Measurements from ENCODE around the gene CC2D1A. TPM values are rescaled to one million over a fixed set of nuclear protein-coding genes. Genes with fewer than 3 reads are reported as not detected.
"Not testable (repeated sequence)": the region's sequence is repeated elsewhere in the genome, so short reads cannot be mapped to it uniquely, and the experiment has no call there.

The CC2D1A gene
- total RNA-seq, 1 experiment from 2014 or later, result 19.7 TPM

DNA sequence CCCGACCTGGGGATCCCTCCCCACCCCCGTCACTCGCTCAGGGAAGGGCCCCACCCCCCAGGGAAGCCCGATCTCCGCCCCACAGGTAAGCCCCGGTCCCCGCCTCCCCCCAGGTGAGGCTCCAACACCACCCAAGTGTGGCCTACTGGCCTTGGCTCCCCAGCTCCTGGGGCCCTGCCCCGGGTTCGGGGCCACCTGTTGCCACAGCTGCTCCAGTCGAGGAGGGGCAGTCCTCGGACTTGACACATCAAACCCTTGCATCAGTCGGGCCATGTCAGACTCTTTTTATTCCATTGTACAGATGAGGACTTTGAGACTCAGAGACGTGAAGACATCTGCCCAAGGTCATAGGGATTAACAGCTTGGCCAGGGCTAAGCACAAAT is 512 bp downstream of the CC2D1A start:
- no peak for DNase-seq (ENCODE audit: low read depth)

DNA sequence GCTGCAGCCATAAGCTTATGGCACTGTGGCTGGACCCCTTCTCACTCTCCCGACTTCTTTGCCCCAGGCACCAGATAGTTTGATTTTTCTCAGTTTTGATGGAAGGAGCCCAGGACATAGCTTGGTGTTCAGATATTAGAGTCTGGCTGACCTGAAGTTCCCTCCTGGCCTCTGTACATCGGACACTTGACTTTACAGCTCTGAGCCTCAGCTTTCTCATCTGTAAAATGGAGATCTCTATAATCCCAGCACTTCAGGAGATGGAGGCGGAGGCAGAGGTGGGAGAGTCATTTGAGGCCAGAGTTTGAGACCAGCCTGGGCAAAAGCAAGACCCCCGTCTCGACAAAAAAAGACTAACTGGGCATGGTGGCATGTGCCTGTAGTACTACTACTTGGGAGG is 909 bp downstream of the CC2D1A start:
- DNase-seq (ENCODE audit: low read depth), result no peak

GRCh38 chr19:13908674-13909073 is 2.7 kb downstream of the CC2D1A start:
- no peak for DNase-seq (ENCODE audit: low read depth)

- no peak for DNase-seq (ENCODE audit: low read depth)
Observed at GRCh38 chr19:13909430-13909829, 3.4 kb downstream of the CC2D1A start.

DNA sequence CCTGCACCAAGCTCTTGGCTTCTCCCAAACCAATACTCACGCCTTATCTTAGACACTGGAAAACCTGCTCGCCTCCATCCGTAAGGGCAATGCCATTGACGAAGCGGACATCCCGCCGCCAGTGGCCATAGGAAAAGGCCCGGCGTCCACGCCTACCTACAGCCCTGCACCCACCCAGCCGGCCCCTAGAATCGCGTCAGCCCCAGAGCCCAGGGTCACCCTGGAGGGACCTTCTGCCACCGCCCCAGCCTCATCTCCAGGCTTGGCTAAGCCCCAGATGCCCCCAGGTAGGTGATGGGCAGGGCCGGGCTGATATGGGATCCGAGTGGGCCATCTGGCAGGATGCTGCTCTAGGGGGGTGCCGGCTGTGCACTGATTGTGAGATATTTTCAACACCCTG is 7.4 kb downstream of the CC2D1A start:
- DNase-seq (ENCODE audit: low read depth), result no peak

DNA sequence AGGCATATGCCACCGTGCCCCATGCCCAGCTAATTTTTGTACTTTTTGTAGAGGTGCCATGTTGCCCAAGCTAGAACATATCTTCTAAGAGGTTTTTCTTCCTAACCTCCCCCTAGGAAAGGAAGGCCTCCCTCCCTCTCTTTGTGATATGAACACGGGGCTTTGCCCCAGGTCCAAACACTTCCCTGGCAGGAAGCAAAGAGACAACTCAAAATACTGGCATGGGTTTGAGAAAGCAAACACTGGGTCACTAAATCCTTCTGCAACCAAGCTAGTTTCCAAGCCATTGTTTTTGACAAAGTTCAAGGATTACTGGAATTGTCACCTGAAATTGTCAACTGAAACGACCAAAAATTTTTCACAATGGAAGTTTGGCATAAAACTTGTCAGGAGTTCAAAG is 8.8 kb downstream of the CC2D1A start:
- no peak for DNase-seq (ENCODE audit: low read depth)

DNA sequence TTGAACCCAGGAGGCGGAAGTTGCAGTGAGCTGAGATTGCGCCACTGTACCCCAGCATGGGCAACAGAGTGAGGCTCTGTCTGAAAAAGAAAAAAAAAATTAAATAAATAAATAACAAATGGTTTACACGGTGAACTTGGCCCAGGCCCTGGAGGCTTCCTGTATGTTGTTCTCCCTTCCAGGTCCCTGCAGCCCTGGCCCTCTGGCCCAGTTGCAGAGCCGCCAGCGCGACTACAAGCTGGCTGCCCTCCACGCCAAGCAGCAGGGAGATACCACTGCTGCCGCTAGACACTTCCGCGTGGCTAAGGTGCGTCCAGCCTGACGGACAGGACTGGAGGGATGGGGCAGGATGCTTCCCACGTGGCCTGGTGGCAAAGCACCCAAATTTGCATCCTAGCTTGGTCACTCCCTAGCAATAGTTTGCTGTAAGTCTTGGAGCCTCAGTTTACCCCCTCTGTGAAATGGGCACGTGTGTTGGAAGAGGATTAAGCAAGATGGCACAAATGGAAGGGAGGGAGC is 11.9 kb downstream of the CC2D1A start:
- DNase-seq (ENCODE audit: low read depth), result no peak

DNA sequence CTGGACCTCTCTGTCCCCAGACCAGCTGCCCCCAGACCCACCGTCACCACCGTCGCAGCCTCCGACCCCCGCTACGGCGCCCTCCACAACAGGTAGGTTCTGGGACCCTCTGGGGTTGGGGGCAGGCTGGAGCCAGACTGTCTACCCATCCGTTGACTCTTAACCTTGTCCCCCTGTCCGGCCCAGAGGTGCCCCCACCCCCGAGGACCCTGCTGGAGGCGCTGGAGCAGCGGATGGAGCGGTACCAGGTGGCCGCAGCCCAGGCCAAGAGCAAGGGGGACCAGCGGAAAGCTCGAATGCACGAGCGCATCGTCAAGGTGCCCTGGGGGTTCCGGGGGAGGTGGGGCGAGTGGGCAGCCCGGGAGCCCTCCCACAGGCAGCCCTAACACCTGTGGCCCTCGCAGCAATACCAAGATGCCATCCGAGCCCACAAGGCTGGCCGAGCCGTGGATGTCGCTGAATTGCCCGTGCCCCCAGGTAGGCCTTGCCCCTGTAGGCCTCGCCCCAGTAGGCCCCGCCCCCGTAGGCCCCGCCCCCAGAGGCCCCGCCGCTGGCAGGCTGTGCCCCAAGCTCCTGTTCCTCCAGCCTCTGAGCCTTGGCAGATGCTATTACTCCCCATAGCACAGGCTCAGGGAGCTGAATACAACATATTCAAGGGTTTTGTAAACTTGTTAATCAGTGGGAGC is 12.9 kb downstream of the CC2D1A start:
- DNase-seq (ENCODE audit: low read depth), result no peak

GRCh38 chr19:13920524-13920923 is 14.5 kb downstream of the CC2D1A start:
- DNase-seq (ENCODE audit: low read depth), result no peak

GRCh38 chr19:13920940-13921747 is 15.1 kb downstream of the CC2D1A start:
- peak; percentile 85 for DNase-seq (ENCODE audit: low read depth)

DNA sequence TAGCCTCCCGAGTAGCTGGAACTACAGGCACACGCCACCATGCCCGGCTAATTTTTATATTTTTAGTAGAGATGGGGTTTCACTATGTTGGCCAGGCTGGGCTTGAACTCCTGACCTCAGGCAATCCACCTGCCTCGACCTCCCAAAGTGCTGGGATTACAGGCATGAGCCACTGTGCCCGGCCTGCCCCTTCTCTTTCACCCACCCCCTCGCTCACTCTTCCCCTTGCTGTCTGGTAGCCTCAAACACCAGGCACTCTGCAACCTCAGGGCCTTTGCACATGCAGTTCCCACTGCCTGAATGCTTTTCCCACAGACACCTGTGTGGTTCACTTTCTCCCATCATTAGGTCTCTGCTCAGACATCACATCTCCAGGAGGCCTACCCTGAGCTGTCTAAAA is 16.1 kb downstream of the CC2D1A start:
- not testable (repeated sequence) for DNase-seq (ENCODE audit: low read depth)

- no peak for DNase-seq (ENCODE audit: low read depth)
Observed at GRCh38 chr19:13923194-13923987, 17.4 kb downstream of the CC2D1A start.

- no peak for DNase-seq (ENCODE audit: low read depth)
Observed at GRCh38 chr19:13926010-13926409, 20.0 kb downstream of the CC2D1A start.

DNA sequence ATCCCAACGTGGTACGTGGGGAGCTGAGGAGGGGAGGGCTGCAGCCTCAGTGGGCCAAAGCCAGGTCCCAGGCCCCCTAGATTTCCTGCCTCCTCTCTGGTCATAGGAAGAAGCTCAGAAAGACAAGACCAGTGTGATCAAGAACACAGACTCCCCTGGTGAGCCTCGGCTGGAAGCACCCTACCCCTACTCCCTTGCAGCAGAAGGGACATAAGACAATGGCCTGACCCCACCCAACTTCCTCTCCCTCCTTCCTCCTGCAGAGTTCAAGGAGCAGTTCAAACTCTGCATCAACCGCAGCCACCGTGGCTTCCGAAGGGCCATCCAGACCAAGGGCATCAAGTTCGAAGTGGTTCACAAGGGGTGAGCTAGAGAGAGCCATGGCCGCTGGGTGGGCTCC is 20.7 kb downstream of the CC2D1A start:
- no peak for DNase-seq (ENCODE audit: low read depth)

DNA sequence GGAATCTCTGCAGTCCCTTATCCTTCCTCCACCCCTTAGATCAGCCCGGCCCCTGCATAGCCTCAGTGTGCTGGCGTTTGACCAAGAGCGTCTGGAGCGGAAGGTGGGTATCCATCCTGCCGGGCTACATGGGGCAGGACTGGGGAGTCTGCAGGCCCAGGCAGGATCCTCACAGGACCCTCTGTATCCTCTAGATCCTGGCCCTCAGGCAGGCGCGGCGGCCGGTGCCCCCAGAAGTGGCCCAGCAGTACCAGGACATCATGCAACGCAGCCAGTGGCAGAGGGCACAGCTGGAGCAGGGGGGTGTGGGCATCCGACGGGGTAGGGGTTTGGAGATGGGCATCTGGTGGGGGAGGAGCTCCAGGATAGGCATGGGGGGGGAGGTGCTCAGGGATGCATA is 23.3 kb downstream of the CC2D1A start:
- no peak for DNase-seq (ENCODE audit: low read depth)

DNA sequence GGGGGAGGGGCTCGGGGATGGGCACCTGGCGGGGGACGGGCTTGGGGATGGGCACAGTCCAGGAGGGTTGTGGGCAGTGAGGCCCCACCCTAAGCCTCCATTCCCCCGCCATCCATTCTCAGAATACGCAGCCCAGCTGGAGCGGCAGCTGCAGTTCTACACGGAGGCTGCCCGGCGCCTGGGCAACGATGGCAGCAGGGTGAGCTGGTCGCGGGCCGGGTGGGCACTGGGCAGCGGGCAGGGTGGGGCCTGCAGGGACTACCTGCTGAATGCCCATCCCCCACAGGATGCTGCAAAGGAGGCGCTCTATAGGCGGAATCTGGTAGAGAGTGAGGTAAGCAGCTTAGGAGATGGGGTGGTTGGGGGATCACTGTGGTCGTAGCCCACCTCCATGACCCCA is 24.0 kb downstream of the CC2D1A start:
- no peak for DNase-seq (ENCODE audit: low read depth)

- no peak for DNase-seq (ENCODE audit: low read depth)
Observed at GRCh38 chr19:13930402-13930801, 24.4 kb downstream of the CC2D1A start.

- DNase-seq (ENCODE audit: low read depth), result no peak
Observed at GRCh38 chr19:13931391-13932148, 25.6 kb downstream of the CC2D1A start.

DNA sequence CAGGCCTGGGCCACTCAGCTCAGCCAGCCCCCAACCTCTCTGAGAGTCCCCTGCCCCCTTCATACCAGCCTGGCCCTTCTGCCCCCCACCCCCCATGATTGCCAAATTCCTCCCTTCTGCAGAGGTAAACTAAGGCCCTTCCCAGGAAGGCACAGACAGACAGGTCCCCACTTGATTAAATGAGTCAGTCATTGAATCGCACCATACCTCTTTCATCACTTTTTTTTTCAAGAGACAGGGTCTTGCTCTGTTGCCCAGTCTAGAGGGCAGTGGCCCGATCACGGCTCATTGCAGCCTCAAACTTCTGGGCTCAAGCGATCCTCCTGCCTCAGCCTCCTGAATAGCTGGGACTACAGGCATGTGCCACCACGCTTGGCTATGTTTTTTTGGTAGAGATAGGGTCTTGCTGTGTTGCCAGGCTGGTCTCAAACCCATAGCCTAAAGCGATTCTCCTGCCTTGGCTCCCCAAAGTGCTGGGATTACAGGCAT is 26.2 kb downstream of the CC2D1A start:
- no peak for DNase-seq (ENCODE audit: low read depth)

DNA sequence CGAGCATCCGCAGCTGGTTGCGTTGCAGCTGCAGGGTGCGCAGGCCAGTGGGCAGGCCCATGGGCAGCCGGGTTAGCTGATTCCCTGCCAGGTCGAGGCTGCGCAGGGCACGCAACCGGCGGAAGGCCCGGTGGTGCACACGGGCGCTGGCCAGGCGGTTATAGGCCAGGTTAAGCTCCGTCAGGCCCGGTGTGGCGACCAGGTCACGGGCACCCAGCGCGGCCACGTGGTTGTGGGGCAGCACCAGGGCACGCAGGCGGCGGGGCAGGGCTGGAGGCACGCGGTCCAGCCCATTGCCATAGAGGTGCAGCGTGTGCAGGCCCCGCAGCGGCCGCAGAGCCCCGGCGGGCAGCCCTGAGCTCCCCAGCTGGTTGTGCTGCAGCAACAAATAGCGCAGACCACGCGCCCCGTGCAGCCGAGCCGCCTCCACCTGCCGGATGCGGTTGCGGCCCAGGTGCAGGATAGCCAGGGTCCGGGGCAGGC is 27.0 kb downstream of the CC2D1A start:
- no peak for DNase-seq (ENCODE audit: low read depth)

- DNase-seq (ENCODE audit: low read depth), result no peak
Observed at GRCh38 chr19:13934785-13935109, 28.7 kb downstream of the CC2D1A start.
